Osteoblast (primary cell): ENCODE results near the gene FRAS1. TPM values are rescaled to one million over a fixed set of nuclear protein-coding genes. Genes with fewer than 3 reads are reported as not detected.

Source experiments
- DNase-seq: peaks from one replicate; pipeline ENCODE4 v3.0.0; 2011; ENCODE audit warnings: low spot score, mixed read lengths; ENCODE audit not compliant: insufficient read length; ENCODE audit errors: missing footprints
- H2AFZ ChIP-seq: 2 replicates; pipeline ENCODE4 v1.6.0; 2011; ENCODE audit warnings: mild to moderate bottlenecking, low read length
- H3K27ac ChIP-seq: 2 replicates; pipeline ENCODE4 v1.5.1; 2011; ENCODE audit warnings: mild to moderate bottlenecking, low read depth, low read length, moderate library complexity
- H3K27me3 ChIP-seq: 2 replicates; pipeline ENCODE4 v1.6.0; 2012; ENCODE audit warnings: mild to moderate bottlenecking, control low read depth, inconsistent platforms, low read length, moderate library complexity; ENCODE audit not compliant: insufficient read depth
- H3K36me3 ChIP-seq: 2 replicates; pipeline ENCODE4 v1.5.1; 2011; ENCODE audit warnings: mild to moderate bottlenecking, low read length, control low read depth, moderate library complexity; ENCODE audit not compliant: insufficient read depth
- H3K4me1 ChIP-seq: 2 replicates; pipeline ENCODE4 v1.5.1; 2011; ENCODE audit warnings: mild to moderate bottlenecking, low read length, control low read depth, moderate library complexity; ENCODE audit not compliant: insufficient read depth
- H3K4me2 ChIP-seq: 2 replicates; pipeline ENCODE4 v1.6.0; 2011; ENCODE audit warnings: mild to moderate bottlenecking, low read length; ENCODE audit not compliant: insufficient read depth
- H3K4me3 ChIP-seq: fragments of 200-600 bp; sonication (generic); 3 replicates; pipeline ENCODE4 v1.5.1; 2012; ENCODE audit warnings: mild to moderate bottlenecking, low read length, inconsistent platforms; ENCODE audit not compliant: insufficient read depth
- H3K79me2 ChIP-seq: 2 replicates; pipeline ENCODE4 v1.6.0; 2012; ENCODE audit warnings: mild to moderate bottlenecking, low read length, control low read depth, inconsistent platforms; ENCODE audit not compliant: insufficient read depth
- H3K9me3 ChIP-seq: 2 replicates; pipeline ENCODE4 v1.5.1; 2011; ENCODE audit warnings: low read depth, low read length, control low read depth
- H4K20me1 ChIP-seq: 2 replicates; pipeline ENCODE4 v1.6.0; 2012; ENCODE audit warnings: mild to moderate bottlenecking, low read length, control low read depth; ENCODE audit not compliant: insufficient read depth
- total RNA-seq: library from RNA; depleted of rRNA; stranded (reverse); fragments of >200 nt; gene quantifications from 2 replicates; pipeline ENCODE4 v1.2.3, GENCODE V29; 2012
- TF ChIP-seq, protein P1 (sequence below): IDR thresholded peaks from 2 replicates; pipeline ENCODE4 v1.5.1; 2011; ENCODE audit warnings: mild to moderate bottlenecking, low read depth, low read length, moderate library complexity; ENCODE audit errors: extremely low read depth

The FRAS1 gene
- total RNA-seq, 1 donor = 5.1 TPM

DNA sequence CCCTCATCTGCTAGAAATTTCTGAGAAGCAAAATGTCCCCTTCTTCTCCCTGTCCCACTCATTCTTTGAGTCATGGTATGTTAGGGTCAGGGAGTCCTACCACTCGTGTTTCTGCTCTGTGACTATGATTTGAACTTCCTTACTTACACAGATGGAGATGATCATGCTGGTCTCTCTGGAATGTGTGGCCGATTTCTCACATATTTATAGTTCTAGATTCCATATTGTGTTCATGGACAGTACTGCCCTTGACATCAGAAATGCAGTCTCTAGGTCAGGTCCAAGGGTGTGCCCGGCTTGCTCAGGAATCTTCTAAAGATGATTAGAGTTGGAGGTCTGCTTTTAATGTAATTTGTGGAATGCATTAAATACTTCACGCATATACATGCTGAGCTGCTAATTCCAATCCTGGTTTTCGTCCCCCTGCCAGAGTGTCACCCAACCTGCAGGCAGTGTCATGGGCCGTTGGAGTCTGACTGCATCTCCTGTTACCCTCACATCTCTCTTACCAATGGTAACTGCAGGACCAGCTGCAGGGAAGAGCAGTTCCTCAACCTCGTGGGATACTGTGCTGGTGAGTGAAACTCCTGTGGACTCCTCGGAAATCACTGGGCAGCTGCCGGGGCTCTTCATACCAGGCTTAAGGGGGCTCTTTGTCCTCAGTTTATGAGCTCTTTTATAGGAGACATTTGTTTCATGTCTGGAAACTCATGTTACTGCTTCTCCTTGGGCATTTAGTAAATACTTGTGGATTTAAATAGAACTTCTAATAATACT is 280.3 kb downstream of the FRAS1 start:
- TF ChIP-seq, protein P1, sequence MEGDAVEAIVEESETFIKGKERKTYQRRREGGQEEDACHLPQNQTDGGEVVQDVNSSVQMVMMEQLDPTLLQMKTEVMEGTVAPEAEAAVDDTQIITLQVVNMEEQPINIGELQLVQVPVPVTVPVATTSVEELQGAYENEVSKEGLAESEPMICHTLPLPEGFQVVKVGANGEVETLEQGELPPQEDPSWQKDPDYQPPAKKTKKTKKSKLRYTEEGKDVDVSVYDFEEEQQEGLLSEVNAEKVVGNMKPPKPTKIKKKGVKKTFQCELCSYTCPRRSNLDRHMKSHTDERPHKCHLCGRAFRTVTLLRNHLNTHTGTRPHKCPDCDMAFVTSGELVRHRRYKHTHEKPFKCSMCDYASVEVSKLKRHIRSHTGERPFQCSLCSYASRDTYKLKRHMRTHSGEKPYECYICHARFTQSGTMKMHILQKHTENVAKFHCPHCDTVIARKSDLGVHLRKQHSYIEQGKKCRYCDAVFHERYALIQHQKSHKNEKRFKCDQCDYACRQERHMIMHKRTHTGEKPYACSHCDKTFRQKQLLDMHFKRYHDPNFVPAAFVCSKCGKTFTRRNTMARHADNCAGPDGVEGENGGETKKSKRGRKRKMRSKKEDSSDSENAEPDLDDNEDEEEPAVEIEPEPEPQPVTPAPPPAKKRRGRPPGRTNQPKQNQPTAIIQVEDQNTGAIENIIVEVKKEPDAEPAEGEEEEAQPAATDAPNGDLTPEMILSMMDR = no peak
- no peak overlapping the region for H3K4me3 ChIP-seq
- no peak overlapping the region for H2AFZ ChIP-seq
- no peaks in the 10 kb centered on the region for H3K9me3 ChIP-seq
- no peak overlapping the region for H3K27ac ChIP-seq
- DNase-seq = no peak
- H3K4me1 ChIP-seq = no peaks in the 10 kb centered on the region
- no peaks in the 10 kb centered on the region for H4K20me1 ChIP-seq
- no peaks in the 10 kb centered on the region for H3K27me3 ChIP-seq
- no peaks in the 10 kb centered on the region for H3K36me3 ChIP-seq
- H3K79me2 ChIP-seq = no peaks in the 10 kb centered on the region
- no peak overlapping the region for H3K4me2 ChIP-seq

DNA sequence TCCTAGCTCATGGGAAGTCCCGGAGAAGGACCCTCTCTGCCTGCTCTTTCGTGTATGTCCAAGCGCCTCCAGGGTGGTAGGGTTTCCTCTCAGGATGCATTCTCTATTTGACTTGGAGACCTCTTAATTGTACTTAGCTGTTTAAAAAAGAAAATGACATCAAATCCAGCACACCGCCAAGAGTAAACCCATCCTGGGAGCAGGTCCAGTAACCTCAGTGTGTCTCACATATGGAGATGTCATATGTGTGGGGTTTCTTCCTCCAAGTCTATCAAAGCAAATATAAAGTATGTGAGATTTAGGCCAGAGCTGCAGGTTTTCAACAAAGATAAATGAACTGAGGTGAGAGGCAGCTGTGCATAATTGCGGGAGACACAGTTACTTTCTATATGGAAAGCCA is 285.0 kb downstream of the FRAS1 start:
- H3K27me3 ChIP-seq = no peaks in the 10 kb centered on the region
- TF ChIP-seq, protein P1 = no peak
- no peaks in the 10 kb centered on the region for H3K4me1 ChIP-seq
- H3K27ac ChIP-seq = no peak overlapping the region
- no peaks in the 10 kb centered on the region for H4K20me1 ChIP-seq
- no peaks in the 10 kb centered on the region for H3K79me2 ChIP-seq
- H2AFZ ChIP-seq = no peak overlapping the region
- no peak overlapping the region for H3K4me3 ChIP-seq
- H3K4me2 ChIP-seq = no peak overlapping the region
- DNase-seq = no peak
- H3K36me3 ChIP-seq = no peaks in the 10 kb centered on the region
- no peaks in the 10 kb centered on the region for H3K9me3 ChIP-seq

DNA sequence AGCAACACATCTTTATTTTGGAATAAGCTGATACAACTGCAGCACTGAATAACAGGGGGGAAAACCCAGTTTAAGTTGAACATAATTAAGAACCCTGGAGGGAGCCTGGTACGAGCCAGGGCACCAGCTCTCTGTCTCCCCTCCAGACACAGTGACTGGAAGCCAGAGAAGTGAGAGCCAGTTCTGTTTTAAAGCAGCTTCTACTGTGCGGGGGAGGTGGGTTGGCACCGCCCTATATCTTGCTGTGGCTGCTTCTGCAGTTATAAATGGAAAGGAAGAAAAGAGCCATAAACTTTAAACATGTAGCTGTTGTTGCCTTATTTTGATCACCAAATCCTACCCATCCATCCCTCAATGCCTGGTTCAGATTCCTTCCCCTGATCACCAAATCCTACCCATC is 286.6 kb downstream of the FRAS1 start:
- H3K27ac ChIP-seq = no peak overlapping the region
- H4K20me1 ChIP-seq = no peaks in the 10 kb centered on the region
- no peak overlapping the region for H2AFZ ChIP-seq
- no peak for DNase-seq
- no peaks in the 10 kb centered on the region for H3K4me1 ChIP-seq
- TF ChIP-seq, protein P1 = no peak
- no peaks in the 10 kb centered on the region for H3K36me3 ChIP-seq
- H3K79me2 ChIP-seq = no peaks in the 10 kb centered on the region
- no peak overlapping the region for H3K4me3 ChIP-seq
- H3K4me2 ChIP-seq = no peak overlapping the region
- H3K9me3 ChIP-seq = no peaks in the 10 kb centered on the region
- H3K27me3 ChIP-seq = no peaks in the 10 kb centered on the region

DNA sequence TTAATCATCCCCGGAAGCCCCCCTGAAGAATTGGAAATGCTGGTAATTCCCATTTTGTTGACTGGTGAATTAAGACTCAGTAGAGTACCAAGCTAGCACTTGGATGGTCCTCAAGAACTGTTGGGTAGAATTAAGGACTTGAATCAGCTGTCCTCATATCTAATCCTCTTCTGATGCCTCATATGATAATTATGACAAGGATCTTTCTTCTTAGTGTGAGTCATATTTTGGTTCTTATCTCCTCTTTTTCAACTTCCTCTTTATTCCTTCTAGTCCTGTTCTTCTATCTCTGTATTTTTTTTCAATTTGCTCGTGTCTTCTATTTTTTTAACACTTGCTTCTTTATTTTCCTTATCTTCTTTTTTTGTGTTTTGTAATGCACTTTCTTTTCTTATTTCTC is 288.1 kb downstream of the FRAS1 start:
- no peaks in the 10 kb centered on the region for H3K36me3 ChIP-seq
- H3K9me3 ChIP-seq = no peaks in the 10 kb centered on the region
- H2AFZ ChIP-seq = no peak overlapping the region
- DNase-seq = no peak
- TF ChIP-seq, protein P1 = no peak
- no peak overlapping the region for H3K4me2 ChIP-seq
- no peak overlapping the region for H3K4me3 ChIP-seq
- no peaks in the 10 kb centered on the region for H4K20me1 ChIP-seq
- H3K4me1 ChIP-seq = no peaks in the 10 kb centered on the region
- H3K27me3 ChIP-seq = no peaks in the 10 kb centered on the region
- no peak overlapping the region for H3K27ac ChIP-seq
- H3K79me2 ChIP-seq = no peaks in the 10 kb centered on the region
